ENCODE results near the gene RNU1-3. TPM values are rescaled to one million over a fixed set of nuclear protein-coding genes. Genes with fewer than 3 reads are reported as not detected.
"Not testable (repeated sequence)": the region's sequence is repeated elsewhere in the genome, so short reads cannot be mapped to it uniquely, and the experiment has no call there.

Gene RNU1-3
- total RNA-seq (2014; rRNA removed; shearing (Covaris generic)): under 0.01 TPM in 2 replicates

- not testable (repeated sequence) for DNase-seq; H3K36me3 ChIP-seq (replicated peaks; ENCODE audit: control insufficient read depth, insufficient read depth, low read length); H3K4me3 ChIP-seq (ENCODE audit: insufficient read depth, low read depth, low read length); H3K27me3 ChIP-seq (ENCODE audit: control insufficient read depth, insufficient read depth, low read length)
Observed at GRCh38 chr1:16666502-16667413, at the start of gene RNU1-3. Gene RNU1-3 (minus strand): TSS chr1:16666948.

DNA sequence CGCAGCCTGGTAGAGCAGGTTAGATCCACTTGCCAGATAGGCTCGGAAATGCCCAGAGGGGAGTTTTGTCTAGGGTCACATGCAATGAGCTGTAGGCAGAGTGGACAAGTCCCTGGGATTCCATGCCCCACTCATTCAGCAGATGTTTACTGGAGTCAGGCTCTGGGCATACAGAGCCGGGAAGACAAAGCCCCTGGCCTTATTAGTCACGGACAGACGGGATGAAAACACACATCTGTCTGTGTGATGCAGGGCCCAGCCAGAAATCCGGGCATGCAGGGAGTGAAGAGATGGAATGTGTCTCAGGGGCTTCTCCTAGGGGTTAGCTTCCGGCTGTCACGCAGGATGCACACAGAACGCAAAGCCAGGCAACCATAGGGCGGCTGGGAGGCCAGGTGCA, 46.7 kb upstream of the RNU1-3 start:
- H3K27me3 ChIP-seq (ENCODE audit: control insufficient read depth, insufficient read depth, low read length); H3K4me3 ChIP-seq (ENCODE audit: insufficient read depth, low read depth, low read length); DNase-seq; H3K36me3 ChIP-seq (replicated peaks; ENCODE audit: control insufficient read depth, insufficient read depth, low read length): not testable (repeated sequence)

GRCh38 chr1:16712984-16713383, 46.2 kb upstream of the RNU1-3 start:
- not testable (repeated sequence) for H3K27me3 ChIP-seq (ENCODE audit: control insufficient read depth, insufficient read depth, low read length); H3K36me3 ChIP-seq (replicated peaks; ENCODE audit: control insufficient read depth, insufficient read depth, low read length); H3K4me3 ChIP-seq (ENCODE audit: insufficient read depth, low read depth, low read length); DNase-seq

DNA sequence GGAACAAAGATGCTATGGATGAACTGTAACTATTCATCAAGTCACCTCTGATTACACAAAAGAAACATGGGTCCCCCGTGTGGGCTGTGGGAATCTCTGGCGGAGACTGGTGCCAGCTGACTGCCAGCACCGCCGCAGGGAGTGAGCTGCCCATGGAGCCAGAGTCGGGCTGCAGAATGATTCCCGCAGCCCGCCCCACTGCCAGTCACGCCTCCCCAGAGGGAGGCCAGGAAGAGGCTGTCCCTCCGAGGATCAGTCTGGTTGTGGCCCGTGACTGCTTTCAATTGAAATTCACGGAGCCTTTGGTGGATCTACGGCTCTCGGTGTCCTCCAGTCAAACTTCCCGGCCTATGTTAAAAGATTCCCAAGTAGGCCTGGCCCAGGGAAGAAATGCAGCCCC, 45.8 kb upstream of the RNU1-3 start:
- not testable (repeated sequence) for H3K4me3 ChIP-seq (ENCODE audit: insufficient read depth, low read depth, low read length); H3K36me3 ChIP-seq (replicated peaks; ENCODE audit: control insufficient read depth, insufficient read depth, low read length); DNase-seq; H3K27me3 ChIP-seq (ENCODE audit: control insufficient read depth, insufficient read depth, low read length)

- not testable (repeated sequence) for H3K36me3 ChIP-seq (replicated peaks; ENCODE audit: control insufficient read depth, insufficient read depth, low read length); H3K4me3 ChIP-seq (ENCODE audit: insufficient read depth, low read depth, low read length); H3K27me3 ChIP-seq (ENCODE audit: control insufficient read depth, insufficient read depth, low read length); DNase-seq
Observed at GRCh38 chr1:16712131-16712530, 45.4 kb upstream of the RNU1-3 start.

- not testable (repeated sequence) for H3K27me3 ChIP-seq (ENCODE audit: control insufficient read depth, insufficient read depth, low read length)
Observed at GRCh38 chr1:16710618-16711017, 43.9 kb upstream of the RNU1-3 start.

DNA sequence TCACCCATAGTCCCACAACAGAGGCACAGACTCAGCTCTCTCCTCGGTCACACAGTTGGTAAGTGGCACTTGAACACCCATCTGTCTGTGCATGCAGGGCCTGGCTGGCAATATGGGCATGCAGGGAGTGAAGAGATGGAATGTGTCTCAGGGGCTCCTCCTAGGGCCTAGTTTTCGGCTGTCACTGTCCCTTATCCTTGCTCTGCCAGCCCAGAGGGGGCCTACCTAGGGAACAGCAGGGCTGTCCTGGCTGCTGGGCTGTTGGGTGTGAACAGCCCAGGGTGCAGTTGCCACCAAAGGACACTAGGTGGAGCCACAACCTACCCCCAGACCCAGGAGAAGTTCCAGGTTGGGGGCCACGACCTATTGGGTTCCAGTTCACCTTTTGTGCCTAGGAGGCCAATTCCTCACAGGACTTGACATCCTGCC, 42.9 kb upstream of the RNU1-3 start:
- not testable (repeated sequence) for DNase-seq; H3K27me3 ChIP-seq (ENCODE audit: control insufficient read depth, insufficient read depth, low read length); H3K4me3 ChIP-seq (ENCODE audit: insufficient read depth, low read depth, low read length); H3K36me3 ChIP-seq (replicated peaks; ENCODE audit: control insufficient read depth, insufficient read depth, low read length)

More at GRCh38 chr1:16710618-16711017, 43.9 kb upstream of the RNU1-3 start:
- H3K4me3 ChIP-seq (ENCODE audit: insufficient read depth, low read depth, low read length); H3K36me3 ChIP-seq (replicated peaks; ENCODE audit: control insufficient read depth, insufficient read depth, low read length); DNase-seq: not testable (repeated sequence)

DNA sequence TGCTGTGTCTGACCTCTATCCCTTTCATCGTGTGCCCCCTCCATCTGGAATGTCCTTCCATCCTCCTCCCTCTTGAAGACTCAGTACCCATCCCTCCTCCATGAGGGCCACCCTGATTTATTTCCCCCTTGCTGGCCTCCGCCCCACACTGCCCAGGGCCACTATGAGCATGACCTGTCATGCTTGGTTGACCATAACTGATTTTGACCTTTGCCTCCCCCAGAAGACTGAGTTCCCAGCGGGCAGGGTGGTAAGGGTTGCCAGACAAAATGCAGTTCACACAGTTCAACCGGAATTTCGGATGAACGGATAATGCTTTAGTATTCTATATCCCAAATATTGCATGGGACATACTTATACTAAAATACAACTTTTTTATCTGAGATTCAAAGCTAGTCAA, 42.0 kb upstream of the RNU1-3 start:
- not testable (repeated sequence) for H3K36me3 ChIP-seq (replicated peaks; ENCODE audit: control insufficient read depth, insufficient read depth, low read length); H3K27me3 ChIP-seq (ENCODE audit: control insufficient read depth, insufficient read depth, low read length); H3K4me3 ChIP-seq (ENCODE audit: insufficient read depth, low read depth, low read length); DNase-seq

- not testable (repeated sequence) for H3K27me3 ChIP-seq (ENCODE audit: control insufficient read depth, insufficient read depth, low read length); H3K36me3 ChIP-seq (replicated peaks; ENCODE audit: control insufficient read depth, insufficient read depth, low read length)
- peak; percentile 60 for DNase-seq
- peak overlapping the region; percentile 47 for H3K4me3 ChIP-seq (ENCODE audit: insufficient read depth, low read depth, low read length)
Observed at GRCh38 chr1:16707130-16708093, 40.7 kb upstream of the RNU1-3 start.

DNA sequence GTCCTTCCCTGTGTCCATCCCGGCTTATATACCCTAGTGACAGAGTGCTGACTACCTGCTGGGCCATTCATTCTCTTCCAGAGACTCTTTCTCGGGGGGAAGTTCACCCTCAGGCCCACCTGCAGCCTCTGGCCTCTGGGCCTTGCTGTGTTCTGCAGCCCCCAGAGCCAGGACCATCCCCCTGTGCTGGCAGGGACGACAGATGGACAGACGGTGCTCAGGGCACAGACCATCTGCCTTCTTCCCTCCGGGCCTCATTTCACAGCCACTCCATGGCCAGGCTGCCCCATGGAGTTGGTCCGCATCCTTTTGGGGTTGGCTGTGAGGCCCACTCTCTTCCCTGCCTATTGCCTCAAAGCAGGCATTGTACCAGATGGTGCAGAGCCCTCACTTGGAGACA, 39.6 kb upstream of the RNU1-3 start:
- DNase-seq; H3K27me3 ChIP-seq (ENCODE audit: control insufficient read depth, insufficient read depth, low read length); H3K4me3 ChIP-seq (ENCODE audit: insufficient read depth, low read depth, low read length); H3K36me3 ChIP-seq (replicated peaks; ENCODE audit: control insufficient read depth, insufficient read depth, low read length): not testable (repeated sequence)

- H3K36me3 ChIP-seq (replicated peaks; ENCODE audit: control insufficient read depth, insufficient read depth, low read length); H3K4me3 ChIP-seq (ENCODE audit: insufficient read depth, low read depth, low read length); DNase-seq; H3K27me3 ChIP-seq (ENCODE audit: control insufficient read depth, insufficient read depth, low read length): not testable (repeated sequence)
Observed at GRCh38 chr1:16704502-16705100, 37.9 kb upstream of the RNU1-3 start.

DNA sequence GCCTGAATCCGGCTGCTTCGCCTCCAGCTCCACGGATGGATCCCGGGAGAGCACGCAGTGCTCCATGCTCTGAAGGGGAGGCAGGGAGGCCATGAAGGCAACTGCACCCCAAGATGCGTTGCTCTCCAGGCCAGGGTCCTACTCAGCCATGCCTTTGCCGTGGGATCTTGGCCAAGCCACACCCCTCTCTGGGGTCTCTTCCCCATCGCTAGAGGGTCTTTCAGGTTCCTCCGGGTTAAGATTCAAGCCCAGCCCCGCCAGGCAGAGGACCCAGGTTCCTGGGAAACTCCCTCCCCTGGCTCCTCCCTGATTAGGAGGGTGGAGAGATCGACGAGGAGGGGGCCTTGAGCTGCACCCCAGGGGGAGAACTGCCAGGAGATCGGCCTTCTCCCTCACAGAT, 37.3 kb upstream of the RNU1-3 start:
- not testable (repeated sequence) for H3K4me3 ChIP-seq (ENCODE audit: insufficient read depth, low read depth, low read length); H3K36me3 ChIP-seq (replicated peaks; ENCODE audit: control insufficient read depth, insufficient read depth, low read length); H3K27me3 ChIP-seq (ENCODE audit: control insufficient read depth, insufficient read depth, low read length); DNase-seq

DNA sequence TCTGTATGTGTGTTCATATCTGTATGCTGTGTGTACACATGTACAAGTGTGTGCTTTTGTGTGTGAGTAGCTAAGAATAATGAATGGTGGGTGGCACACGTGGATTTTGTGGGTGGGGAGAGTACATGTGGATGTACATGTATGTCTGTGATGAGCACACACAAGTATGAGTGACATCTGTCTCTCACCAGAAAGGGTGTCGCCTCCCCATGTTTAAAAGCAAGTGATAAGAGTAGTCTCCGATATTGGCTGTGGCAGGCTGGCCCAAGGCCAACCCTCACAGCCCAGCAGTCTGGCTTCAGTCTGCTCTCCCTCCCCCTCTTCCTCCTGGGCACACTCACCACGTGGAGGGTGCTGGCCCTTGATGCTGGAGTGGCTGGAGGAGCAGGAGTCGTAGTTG, 36.9 kb upstream of the RNU1-3 start:
- not testable (repeated sequence) for H3K4me3 ChIP-seq (ENCODE audit: insufficient read depth, low read depth, low read length); DNase-seq; H3K36me3 ChIP-seq (replicated peaks; ENCODE audit: control insufficient read depth, insufficient read depth, low read length); H3K27me3 ChIP-seq (ENCODE audit: control insufficient read depth, insufficient read depth, low read length)

- not testable (repeated sequence) for H3K27me3 ChIP-seq (ENCODE audit: control insufficient read depth, insufficient read depth, low read length); DNase-seq; H3K36me3 ChIP-seq (replicated peaks; ENCODE audit: control insufficient read depth, insufficient read depth, low read length); H3K4me3 ChIP-seq (ENCODE audit: insufficient read depth, low read depth, low read length)
Observed at GRCh38 chr1:16703141-16703540, 36.4 kb upstream of the RNU1-3 start.
